A549 (cell line): ENCODE measurements around the gene PRKCE. TPM values are rescaled to one million over a fixed set of nuclear protein-coding genes. Genes with fewer than 3 reads are reported as not detected.

ENCODE experiments used
- ATAC-seq, 2 experiments: fragments of 200-7000 bp in 1 of 2; fragments of >200 bp in 1 of 2; cut with Nextera tagmentation in 1 of 2; cut with Tn5 transposase in 1 of 2; 3 replicates each; pipeline versions ENCODE4 v1.8.0 to v1.9.1; 2018 to 2020; ENCODE audit warnings: mild to moderate bottlenecking in 1 of 2, moderate library complexity in 1 of 2
- CTCF ChIA-PET: fragments of 300-600 bp; sonication (Branson Sonifier 250); formaldehyde crosslinking; extraction: SDS; loops from one replicate; lab custom pipeline; 2021; ENCODE audit warnings: antibody characterized with exemption, inconsistent platforms; lab: Yijun Ruan, JAX
- POLR2A ChIA-PET: fragments of 350-600 bp; formaldehyde crosslinking; extraction: SDS; loops from one replicate; lab custom pipeline; 2021; ENCODE audit warnings: antibody characterized with exemption, inconsistent platforms; lab: Yijun Ruan, JAX
- DNase-seq, 2 experiments: peaks; one replicate each; pipeline versions ENCODE4 v3.0.0 to v3.0.0-alpha.2; 2011 to 2016; ENCODE audit warnings: low read depth in 1 of 2, low spot score in 1 of 2
- FAIRE-seq: peaks from 2 replicates; lab custom pipeline; 2011; peaks lifted over from hg19 to GRCh38; lab: Jason Lieb, UNC
- H3K27ac ChIP-seq, 2 experiments: fragments of >200 bp; sonication (Bioruptor Twin); formaldehyde crosslinking; 3 replicates each; pipeline ENCODE4 v1.5.1; 2016 to 2017
- H3K4me1 ChIP-seq: fragments of >200 bp; sonication (Bioruptor Twin); formaldehyde crosslinking; 3 replicates; pipeline ENCODE4 v1.6.1; 2016
- H3K4me2 ChIP-seq: fragments of >200 bp; sonication (Bioruptor Twin); formaldehyde crosslinking; 3 replicates; pipeline ENCODE4 v1.6.1; 2016
- H3K4me3 ChIP-seq: fragments of >200 bp; sonication (Bioruptor Twin); formaldehyde crosslinking; 3 replicates; pipeline ENCODE4 v1.5.1; 2016
- H3K9me3 ChIP-seq: fragments of >200 bp; sonication (Bioruptor Twin); formaldehyde crosslinking; 3 replicates; pipeline ENCODE4 v1.6.1; 2016
- BHLHE40 ChIP-seq: IDR thresholded peaks from 2 replicates; pipeline ENCODE4 v1.6.1; 2012; ENCODE audit warnings: low read depth, low read length, inconsistent platforms
- CEBPB ChIP-seq, 2 experiments: fragments of >200 bp in 1 of 2; sonication (Bioruptor Twin) in 1 of 2; formaldehyde crosslinking in 1 of 2; IDR thresholded peaks; 2 replicates each; pipeline ENCODE4 v1.6.1; 2012 to 2016
- CHD2 ChIP-seq: fragments of 150-350 bp; IDR thresholded peaks from 2 replicates; pipeline ENCODE4 v1.6.1; 2014; ENCODE audit warnings: low read length; ENCODE audit not compliant: partially characterized antibody
- CHD4 ChIP-seq: fragments of 200-600 bp; sonication (generic); IDR thresholded peaks from 2 replicates; pipeline ENCODE4 v1.6.1; 2016; ENCODE audit warnings: antibody characterized with exemption, mild to moderate bottlenecking, borderline replicate concordance
- EHMT2 ChIP-seq: fragments of 200-600 bp; sonication (generic); IDR thresholded peaks from 2 replicates; pipeline ENCODE4 v1.6.1; 2016; ENCODE audit warnings: antibody characterized with exemption, low read depth, mild to moderate bottlenecking, moderate library complexity
- ESRRA ChIP-seq: fragments of 150-350 bp; IDR thresholded peaks from 2 replicates; pipeline ENCODE4 v1.6.1; 2014; ENCODE audit warnings: mild to moderate bottlenecking, low read length, borderline replicate concordance
- HDAC2 ChIP-seq: fragments of 200-600 bp; sonication (generic); IDR thresholded peaks from 2 replicates; pipeline ENCODE4 v1.6.1; 2016
- HOXB13 ChIP-seq: fragments of 250-450 bp; sonication (Bioruptor Pico); IDR thresholded peaks from 2 replicates; pipeline ENCODE4 v1.5.0; 2020; ENCODE audit warnings: low read depth, mild to moderate bottlenecking, moderate library complexity
- HOXB5 ChIP-seq: fragments of 250-450 bp; sonication (Bioruptor Pico); IDR thresholded peaks from 2 replicates; pipeline ENCODE4 v1.5.0; 2020; ENCODE audit warnings: mild to moderate bottlenecking, moderate library complexity
- JUNB ChIP-seq: fragments of >200 bp; sonication (Bioruptor Twin); formaldehyde crosslinking; IDR thresholded peaks from 2 replicates; pipeline ENCODE4 v1.6.1; 2016
- KDM1A ChIP-seq: fragments of 200-600 bp; sonication (generic); IDR thresholded peaks from 2 replicates; pipeline ENCODE4 v1.6.1; 2016; ENCODE audit warnings: low read depth, mild to moderate bottlenecking
- KDM5A ChIP-seq: fragments of 200-600 bp; sonication (generic); IDR thresholded peaks from 2 replicates; pipeline ENCODE4 v1.6.1; 2016; ENCODE audit warnings: antibody characterized with exemption, mild to moderate bottlenecking
- MAFK ChIP-seq: fragments of 450-650 bp; IDR thresholded peaks from 2 replicates; pipeline ENCODE4 v1.6.1; 2014; ENCODE audit not compliant: partially characterized antibody
- MYC ChIP-seq: IDR thresholded peaks from 2 replicates; pipeline ENCODE4 v1.6.1; 2012; ENCODE audit warnings: mild to moderate bottlenecking, inconsistent platforms, low read length, improper control_type of control experiment, borderline replicate concordance
- NPAS2 ChIP-seq: fragments of 250-450 bp; sonication (Bioruptor Pico); IDR thresholded peaks from 2 replicates; pipeline ENCODE4 v1.8.0; 2022; ENCODE audit warnings: mild to moderate bottlenecking, moderate library complexity, borderline replicate concordance
- POLR2A ChIP-seq: IDR thresholded peaks from 2 replicates; pipeline ENCODE4 v1.6.1; 2012; ENCODE audit warnings: mild to moderate bottlenecking, low read length
- RARB ChIP-seq: fragments of 250-450 bp; sonication (Bioruptor Pico); IDR thresholded peaks from 2 replicates; pipeline ENCODE4 v1.8.0; 2021; ENCODE audit warnings: mild to moderate bottlenecking, moderate library complexity
- RFX5 ChIP-seq: fragments of 450-650 bp; IDR thresholded peaks from 2 replicates; pipeline ENCODE4 v1.7.1; 2014; ENCODE audit warnings: antibody characterized with exemption, mild to moderate bottlenecking, moderate library complexity
- RNF2 ChIP-seq: fragments of 200-600 bp; sonication (generic); IDR thresholded peaks from 2 replicates; pipeline ENCODE4 v1.6.1; 2016; ENCODE audit warnings: low read depth, mild to moderate bottlenecking, antibody characterized with exemption, moderate library complexity, borderline replicate concordance
- SMC3 ChIP-seq: fragments of >200 bp; sonication (Bioruptor Twin); formaldehyde crosslinking; IDR thresholded peaks from 3 replicates; pipeline ENCODE4 v1.6.1; 2018; ENCODE audit warnings: inconsistent platforms
- SREBF2 ChIP-seq: fragments of 450-650 bp; IDR thresholded peaks from 2 replicates; pipeline ENCODE4 v1.6.1; 2014; ENCODE audit warnings: mild to moderate bottlenecking, moderate library complexity
- ZFP36 ChIP-seq: fragments of 450-650 bp; IDR thresholded peaks from 2 replicates; pipeline ENCODE4 v1.6.1; 2014; ENCODE audit warnings: borderline replicate concordance; ENCODE audit not compliant: partially characterized antibody
- ZSCAN20 ChIP-seq: fragments of 250-450 bp; sonication (Bioruptor Pico); IDR thresholded peaks from 2 replicates; pipeline ENCODE4 v1.8.0; 2022; ENCODE audit warnings: mild to moderate bottlenecking, moderate library complexity
- WGBS: methylation state at CpG from one replicate; pipeline ENCODE4 v1.1.6; 2017; ENCODE audit errors: missing lambda C conversion rate; 5-methylcytosine and 5-hydroxymethylcytosine counted together
- polyA plus RNA-seq, 4 experiments: library from polyadenylated mRNA; depleted of rRNA in 3 of 4; stranded (reverse); fragments of >200 nt; fragmentation: RNase III in 1 of 4; extraction: RNeasy Plus Mini Kit Qiagen cat#74134 plus additional on column Dnase treatment in 1 of 4; gene quantifications; 2 replicates in 3 of 4; 3 replicates in 1 of 4; pipeline ENCODE4 v1.2.3, GENCODE V29; 2011 to 2017
- TF ChIP-seq, protein P1 (sequence below): IDR thresholded peaks from 2 replicates; pipeline ENCODE4 v1.6.1; 2012
- TF ChIP-seq, protein P2 (sequence below): fragments of >200 bp; sonication (Bioruptor Twin); formaldehyde crosslinking; IDR thresholded peaks from 2 replicates; pipeline ENCODE4 v1.6.1; 2016
- TF ChIP-seq, protein P3 (sequence below): fragments of 450-650 bp; IDR thresholded peaks from 2 replicates; pipeline ENCODE4 v1.6.1; 2014; ENCODE audit warnings: antibody characterized with exemption
- TF ChIP-seq, protein P4 (sequence below): IDR thresholded peaks from 2 replicates; pipeline ENCODE4 v1.6.1; 2012
- TF ChIP-seq, protein P5 (sequence below): fragments of >200 bp; sonication (Bioruptor Twin); formaldehyde crosslinking; IDR thresholded peaks from 3 replicates; pipeline ENCODE4 v1.5.1; 2016
- TF ChIP-seq, protein P6 (sequence below): fragments of 250-450 bp; sonication (Bioruptor Pico); IDR thresholded peaks from 2 replicates; pipeline ENCODE4 v1.5.0; 2020; ENCODE audit warnings: low read depth, mild to moderate bottlenecking, moderate library complexity
- TF ChIP-seq, protein P7 (sequence below): fragments of >200 bp; sonication (Bioruptor Twin); formaldehyde crosslinking; IDR thresholded peaks from 3 replicates; pipeline ENCODE4 v1.6.1; 2016
- TF ChIP-seq, protein P8 (sequence below): fragments of 250-450 bp; sonication (Bioruptor Pico); IDR thresholded peaks from 2 replicates; pipeline ENCODE4 v1.5.0; 2021; ENCODE audit warnings: mild to moderate bottlenecking, moderate library complexity, borderline replicate concordance
- TF ChIP-seq, protein P9 (sequence below): IDR thresholded peaks from 2 replicates; pipeline ENCODE4 v1.6.1; 2012; ENCODE audit warnings: low read depth, borderline replicate concordance

PRKCE gene
- polyA plus RNA-seq, 2 of the 4 experiments (the other 2 are of a cell fraction) = 11.5 to 12.0 TPM

DNA sequence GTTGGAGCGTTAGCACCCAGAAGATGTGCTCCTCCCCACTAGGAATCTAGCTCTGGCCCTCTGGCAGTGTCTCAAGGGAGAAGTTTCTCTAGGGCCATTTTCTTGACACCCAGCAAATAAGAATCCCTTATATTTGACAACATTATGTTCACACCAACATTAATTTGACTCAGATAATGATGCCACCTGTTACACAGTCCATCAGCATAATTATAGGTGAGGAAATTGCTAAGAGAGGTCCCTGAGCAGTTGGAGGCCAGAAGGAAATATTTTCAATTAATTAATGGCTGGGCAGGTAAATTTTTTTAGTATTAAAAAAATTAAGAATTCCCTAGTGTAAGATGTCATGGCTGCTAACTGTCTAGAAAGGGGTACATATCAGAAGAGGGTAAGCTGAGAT, 36.5 kb downstream of the PRKCE start:
- WGBS = 88% methylated on average over 1 of the region's 1 CpG
- CTCF ChIA-PET = interaction anchor here (1.2 to 1.5 kb wide), 3 partner anchors 10 to 18 kb away, joined by 3 read pairs; no protein-coding TSS in a partner anchor

DNA sequence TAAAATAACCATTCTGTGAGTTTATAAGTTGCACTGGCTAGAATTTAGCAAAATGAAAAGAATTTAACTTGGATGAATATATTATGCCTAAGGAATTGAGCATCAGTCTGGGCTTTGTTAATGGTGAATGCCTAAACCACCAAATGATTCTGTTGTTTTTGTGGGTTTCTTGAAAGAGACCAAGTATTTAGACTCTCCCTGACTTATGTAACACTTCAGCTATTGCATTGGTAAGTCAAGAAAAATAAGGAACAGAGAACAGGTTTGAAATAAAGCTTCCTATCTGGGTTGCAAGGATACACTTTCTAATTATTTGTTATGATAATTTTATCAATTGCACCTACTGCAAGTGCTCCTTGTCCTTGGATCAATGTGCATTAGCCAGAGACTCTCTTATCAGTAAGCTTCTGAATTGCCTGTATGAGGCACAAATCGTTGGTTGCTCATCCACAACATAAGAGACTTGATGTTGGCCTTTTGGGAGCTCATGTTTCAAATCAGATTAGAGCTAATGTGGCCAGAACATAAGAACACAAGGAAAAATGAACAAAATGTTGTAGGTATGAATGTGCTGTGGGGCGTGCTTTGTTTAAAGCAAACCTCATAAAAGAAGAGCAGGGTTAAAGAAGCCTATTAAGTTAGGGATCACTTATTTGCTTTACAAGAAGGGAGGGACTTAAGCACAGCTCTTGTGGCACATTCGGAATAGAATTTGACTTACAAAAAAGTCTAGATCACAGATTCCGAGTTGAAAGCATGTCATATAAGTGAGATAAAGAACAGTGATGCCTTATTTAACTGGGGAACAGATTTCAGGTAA, 37.2 kb downstream of the PRKCE start:
- CTCF ChIA-PET = interaction anchor here (1.0 to 1.5 kb wide), 3 partner anchors 9 to 247 kb away, joined by 3 read pairs; partner anchors contain the start of gene PRKCE
- no peak overlapping the region for H3K4me2 ChIP-seq
- TF ChIP-seq MYC = no peak
- TF ChIP-seq, protein P1, sequence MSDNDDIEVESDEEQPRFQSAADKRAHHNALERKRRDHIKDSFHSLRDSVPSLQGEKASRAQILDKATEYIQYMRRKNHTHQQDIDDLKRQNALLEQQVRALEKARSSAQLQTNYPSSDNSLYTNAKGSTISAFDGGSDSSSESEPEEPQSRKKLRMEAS = no peak
- TF ChIP-seq, protein P2, sequence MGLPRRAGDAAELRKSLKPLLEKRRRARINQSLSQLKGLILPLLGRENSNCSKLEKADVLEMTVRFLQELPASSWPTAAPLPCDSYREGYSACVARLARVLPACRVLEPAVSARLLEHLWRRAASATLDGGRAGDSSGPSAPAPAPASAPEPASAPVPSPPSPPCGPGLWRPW = no peak
- TF ChIP-seq MAFK = no peak
- no peak for TF ChIP-seq KDM1A
- TF ChIP-seq ESRRA = no peak
- no peak for TF ChIP-seq HDAC2
- no peak for TF ChIP-seq NPAS2 (CRISPR knock-in tag)
- TF ChIP-seq, protein P3, sequence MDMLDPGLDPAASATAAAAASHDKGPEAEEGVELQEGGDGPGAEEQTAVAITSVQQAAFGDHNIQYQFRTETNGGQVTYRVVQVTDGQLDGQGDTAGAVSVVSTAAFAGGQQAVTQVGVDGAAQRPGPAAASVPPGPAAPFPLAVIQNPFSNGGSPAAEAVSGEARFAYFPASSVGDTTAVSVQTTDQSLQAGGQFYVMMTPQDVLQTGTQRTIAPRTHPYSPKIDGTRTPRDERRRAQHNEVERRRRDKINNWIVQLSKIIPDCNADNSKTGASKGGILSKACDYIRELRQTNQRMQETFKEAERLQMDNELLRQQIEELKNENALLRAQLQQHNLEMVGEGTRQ = no peak
- TF ChIP-seq, protein P4, sequence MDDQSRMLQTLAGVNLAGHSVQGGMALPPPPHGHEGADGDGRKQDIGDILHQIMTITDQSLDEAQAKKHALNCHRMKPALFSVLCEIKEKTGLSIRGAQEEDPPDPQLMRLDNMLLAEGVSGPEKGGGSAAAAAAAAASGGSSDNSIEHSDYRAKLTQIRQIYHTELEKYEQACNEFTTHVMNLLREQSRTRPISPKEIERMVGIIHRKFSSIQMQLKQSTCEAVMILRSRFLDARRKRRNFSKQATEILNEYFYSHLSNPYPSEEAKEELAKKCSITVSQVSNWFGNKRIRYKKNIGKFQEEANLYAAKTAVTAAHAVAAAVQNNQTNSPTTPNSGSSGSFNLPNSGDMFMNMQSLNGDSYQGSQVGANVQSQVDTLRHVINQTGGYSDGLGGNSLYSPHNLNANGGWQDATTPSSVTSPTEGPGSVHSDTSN = no peak
- no peak for TF ChIP-seq SMC3
- no peak for TF ChIP-seq CHD2
- no peak for TF ChIP-seq JUNB
- TF ChIP-seq, protein P5, sequence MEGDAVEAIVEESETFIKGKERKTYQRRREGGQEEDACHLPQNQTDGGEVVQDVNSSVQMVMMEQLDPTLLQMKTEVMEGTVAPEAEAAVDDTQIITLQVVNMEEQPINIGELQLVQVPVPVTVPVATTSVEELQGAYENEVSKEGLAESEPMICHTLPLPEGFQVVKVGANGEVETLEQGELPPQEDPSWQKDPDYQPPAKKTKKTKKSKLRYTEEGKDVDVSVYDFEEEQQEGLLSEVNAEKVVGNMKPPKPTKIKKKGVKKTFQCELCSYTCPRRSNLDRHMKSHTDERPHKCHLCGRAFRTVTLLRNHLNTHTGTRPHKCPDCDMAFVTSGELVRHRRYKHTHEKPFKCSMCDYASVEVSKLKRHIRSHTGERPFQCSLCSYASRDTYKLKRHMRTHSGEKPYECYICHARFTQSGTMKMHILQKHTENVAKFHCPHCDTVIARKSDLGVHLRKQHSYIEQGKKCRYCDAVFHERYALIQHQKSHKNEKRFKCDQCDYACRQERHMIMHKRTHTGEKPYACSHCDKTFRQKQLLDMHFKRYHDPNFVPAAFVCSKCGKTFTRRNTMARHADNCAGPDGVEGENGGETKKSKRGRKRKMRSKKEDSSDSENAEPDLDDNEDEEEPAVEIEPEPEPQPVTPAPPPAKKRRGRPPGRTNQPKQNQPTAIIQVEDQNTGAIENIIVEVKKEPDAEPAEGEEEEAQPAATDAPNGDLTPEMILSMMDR = no peak
- no peak for TF ChIP-seq RFX5
- TF ChIP-seq, protein P6, sequence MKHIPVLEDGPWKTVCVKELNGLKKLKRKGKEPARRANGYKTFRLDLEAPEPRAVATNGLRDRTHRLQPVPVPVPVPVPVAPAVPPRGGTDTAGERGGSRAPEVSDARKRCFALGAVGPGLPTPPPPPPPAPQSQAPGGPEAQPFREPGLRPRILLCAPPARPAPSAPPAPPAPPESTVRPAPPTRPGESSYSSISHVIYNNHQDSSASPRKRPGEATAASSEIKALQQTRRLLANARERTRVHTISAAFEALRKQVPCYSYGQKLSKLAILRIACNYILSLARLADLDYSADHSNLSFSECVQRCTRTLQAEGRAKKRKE (CRISPR knock-in tag) = no peak
- TF ChIP-seq RARB (CRISPR knock-in tag) = no peak
- TF ChIP-seq, all 56 proteins: peak for 0
- 70% methylated on average over 4 of the region's 4 CpGs for WGBS
- FAIRE-seq (no peak), ATAC-seq (no peak), DNase-seq (no peak)
- POLR2A ChIA-PET = no interaction called here
- no peak overlapping the region for H3K27ac ChIP-seq
- no peak overlapping the region for H3K4me3 ChIP-seq
- no peaks in the 10 kb centered on the region for H3K4me1 ChIP-seq
- no peaks in the 10 kb centered on the region for H3K9me3 ChIP-seq

More for the DNA sequence above, 36.5 kb downstream of the PRKCE start:
- TF ChIP-seq ZSCAN20 (CRISPR knock-in tag) = no peak
- TF ChIP-seq, protein P7, sequence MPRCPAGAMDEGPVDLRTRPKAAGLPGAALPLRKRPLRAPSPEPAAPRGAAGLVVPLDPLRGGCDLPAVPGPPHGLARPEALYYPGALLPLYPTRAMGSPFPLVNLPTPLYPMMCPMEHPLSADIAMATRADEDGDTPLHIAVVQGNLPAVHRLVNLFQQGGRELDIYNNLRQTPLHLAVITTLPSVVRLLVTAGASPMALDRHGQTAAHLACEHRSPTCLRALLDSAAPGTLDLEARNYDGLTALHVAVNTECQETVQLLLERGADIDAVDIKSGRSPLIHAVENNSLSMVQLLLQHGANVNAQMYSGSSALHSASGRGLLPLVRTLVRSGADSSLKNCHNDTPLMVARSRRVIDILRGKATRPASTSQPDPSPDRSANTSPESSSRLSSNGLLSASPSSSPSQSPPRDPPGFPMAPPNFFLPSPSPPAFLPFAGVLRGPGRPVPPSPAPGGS = no peak
- TF ChIP-seq CEBPB (IDR thresholded peaks at IDR 0.05) = no peak
- no peak for TF ChIP-seq CHD4
- TF ChIP-seq SREBF2 = no peak
- TF ChIP-seq HOXB5 (CRISPR knock-in tag) = no peak
- TF ChIP-seq CHD2 = no peak
- TF ChIP-seq RNF2 = no peak
- TF ChIP-seq RFX5 = no peak
- TF ChIP-seq KDM5A = no peak
- TF ChIP-seq, protein P8, sequence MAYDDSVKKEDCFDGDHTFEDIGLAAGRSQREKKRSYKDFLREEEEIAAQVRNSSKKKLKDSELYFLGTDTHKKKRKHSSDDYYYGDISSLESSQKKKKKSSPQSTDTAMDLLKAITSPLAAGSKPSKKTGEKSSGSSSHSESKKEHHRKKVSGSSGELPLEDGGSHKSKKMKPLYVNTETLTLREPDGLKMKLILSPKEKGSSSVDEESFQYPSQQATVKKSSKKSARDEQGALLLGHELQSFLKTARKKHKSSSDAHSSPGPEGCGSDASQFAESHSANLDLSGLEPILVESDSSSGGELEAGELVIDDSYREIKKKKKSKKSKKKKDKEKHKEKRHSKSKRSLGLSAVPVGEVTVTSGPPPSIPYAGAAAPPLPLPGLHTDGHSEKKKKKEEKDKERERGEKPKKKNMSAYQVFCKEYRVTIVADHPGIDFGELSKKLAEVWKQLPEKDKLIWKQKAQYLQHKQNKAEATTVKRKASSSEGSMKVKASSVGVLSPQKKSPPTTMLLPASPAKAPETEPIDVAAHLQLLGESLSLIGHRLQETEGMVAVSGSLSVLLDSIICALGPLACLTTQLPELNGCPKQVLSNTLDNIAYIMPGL (CRISPR knock-in tag) = no peak
- no peak for TF ChIP-seq BHLHE40
- TF ChIP-seq, protein P9, sequence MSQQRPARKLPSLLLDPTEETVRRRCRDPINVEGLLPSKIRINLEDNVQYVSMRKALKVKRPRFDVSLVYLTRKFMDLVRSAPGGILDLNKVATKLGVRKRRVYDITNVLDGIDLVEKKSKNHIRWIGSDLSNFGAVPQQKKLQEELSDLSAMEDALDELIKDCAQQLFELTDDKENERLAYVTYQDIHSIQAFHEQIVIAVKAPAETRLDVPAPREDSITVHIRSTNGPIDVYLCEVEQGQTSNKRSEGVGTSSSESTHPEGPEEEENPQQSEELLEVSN = no peak
- TF ChIP-seq EHMT2 = no peak
- no peak for TF ChIP-seq HOXB13 (CRISPR knock-in tag)
- TF ChIP-seq ZFP36 = no peak
- TF ChIP-seq POLR2A = no peak
- POLR2A ChIA-PET = no interaction called here
- DNase-seq (no peak), ATAC-seq (no peak), FAIRE-seq (no peak)
- Histone ChIP-seq H3K9me3 (no peaks in the 10 kb centered on the region), H3K27ac (no peak overlapping the region), H3K4me3 (no peak overlapping the region), H3K4me1 (no peaks in the 10 kb centered on the region), H3K4me2 (no peak overlapping the region)
